Measurements from ENCODE around the gene MAP2K6. TPM values are rescaled to one million over a fixed set of nuclear protein-coding genes. Genes with fewer than 3 reads are reported as not detected.

Gene MAP2K6
- total RNA-seq, 1 experiment from 2014 or later = 17.7 TPM

GRCh38 chr17:69534235-69534621 lies 119.7 kb downstream of the MAP2K6 start:
- Mint-ChIP-seq H3K27ac (peak overlapping the region in 1 of 3 experiments; percentile 96; a peak in 3 of 7 replicates), H3K4me1 (peaks cover 15 to 17% of the 10 kb centered on the region in 2 experiments)
- WGBS (ENCODE audit: extremely low coverage, insufficient read length, low lambda C conversion rate) = no CpG with 5 or more reads among the region's 5 CpGs

More at GRCh38 chr17:69534235-69534621, 119.7 kb downstream of the MAP2K6 start:
- no peak for DNase-seq
- no peaks in the 10 kb centered on the region for H3K27me3 Mint-ChIP-seq (ENCODE audit: low read depth)
- H2AFZ ChIP-seq (ENCODE audit: low read length) = no peak overlapping the region
- no peak overlapping the region for H2BK120ac ChIP-seq (ENCODE audit: low read depth, low read length, poor library complexity, severe bottlenecking)
- no peak overlapping the region for H4K8ac ChIP-seq (replicated peaks; ENCODE audit: insufficient read length, low read depth, low read length)
- no peak overlapping the region for H3K18ac ChIP-seq (ENCODE audit: insufficient read length, low read depth, low read length)
- no peak overlapping the region for H3K27ac ChIP-seq (ENCODE audit: insufficient read length, low read depth, low read length)
- no peak overlapping the region for H2BK15ac ChIP-seq (ENCODE audit: low read depth, low read length)
- H3K4me2 ChIP-seq (ENCODE audit: insufficient read depth, insufficient read length, low read length) = no peak overlapping the region
- no peaks in the 10 kb centered on the region for H3K9me3 ChIP-seq (ENCODE audit: control insufficient read depth, low read depth, low read length)
- no peaks in the 10 kb centered on the region for H3K79me2 ChIP-seq (ENCODE audit: insufficient read depth, low read length)
- H4K5ac ChIP-seq (ENCODE audit: insufficient read length, low read depth, low read length) = no peak overlapping the region
- no peaks in the 10 kb centered on the region for H4K20me1 ChIP-seq (ENCODE audit: control insufficient read depth, insufficient read depth, insufficient read length)
- no peak overlapping the region for H4K91ac ChIP-seq (ENCODE audit: insufficient read length, low read depth, low read length)
- no peak overlapping the region for H3K9ac ChIP-seq (ENCODE audit: extremely low read depth, insufficient read length, low read length)
- peaks cover 3 to 17% (median 9%) of the 10 kb centered on the region in 3 experiments; a peak in 5 of 7 replicates for H3K36me3 Mint-ChIP-seq (ENCODE audit: insufficient read depth in 1 of 3, low read depth in 3 of 3)
- no peak overlapping the region for H2AK5ac ChIP-seq (ENCODE audit: insufficient read length, low read length)
- no peak overlapping the region for H2BK20ac ChIP-seq (ENCODE audit: low read depth, low read length, poor library complexity, severe bottlenecking)
- no peak overlapping the region for H3T11ph ChIP-seq (ENCODE audit: low read length)
- H3K4me1 ChIP-seq (ENCODE audit: insufficient read depth, low read length) = peaks cover 3% of the 10 kb centered on the region; the same call in 1 of the 2 replicates
- no peak overlapping the region; a peak in 1 of 5 replicates for H3K4me3 Mint-ChIP-seq
- no peak for TF ChIP-seq CTCF (conservative IDR thresholded peaks at IDR 0.05)
- H3K79me1 ChIP-seq (ENCODE audit: insufficient read depth, low read depth, low read length, poor library complexity, severe bottlenecking) = no peaks in the 10 kb centered on the region
- H3K4ac ChIP-seq (ENCODE audit: low read depth, low read length) = no peak overlapping the region
- H3K9me3 Mint-ChIP-seq = no peaks in the 10 kb centered on the region
- H3K23me2 ChIP-seq (ENCODE audit: insufficient read length, low read depth, low read length, poor library complexity, severe bottlenecking) = no peaks in the 10 kb centered on the region
- H2BK5ac ChIP-seq (ENCODE audit: insufficient read length, low read length) = peak overlapping the region; percentile 79
- no peak overlapping the region for H3K56ac ChIP-seq (ENCODE audit: insufficient read length, low read depth, low read length)
- no peaks in the 10 kb centered on the region for H3K27me3 ChIP-seq (ENCODE audit: insufficient read depth, low read length)
- no peak overlapping the region for H3K14ac ChIP-seq (ENCODE audit: insufficient read depth, low read length)
- H3K23ac ChIP-seq (ENCODE audit: insufficient read length, low read depth, low read length) = no peak overlapping the region
- no peak overlapping the region for H2BK12ac ChIP-seq (ENCODE audit: insufficient read length, low read depth, low read length)
